Fibroblast of lung (primary cell): ENCODE results near the gene KMT2C. TPM values are rescaled to one million over a fixed set of nuclear protein-coding genes. Genes with fewer than 3 reads are reported as not detected.
"Not testable (repeated sequence)": the region's sequence is repeated elsewhere in the genome, so short reads cannot be mapped to it uniquely, and the experiment has no call there.

ENCODE experiments used
- DNase-seq, 2 donors: peaks; one replicate each; pipeline versions ENCODE4 v3.0.0 to v3.0.0-alpha.2; 2010; ENCODE audit warnings: low read depth in 2 of 2
- H2AFZ ChIP-seq: 2 replicates; pipeline ENCODE4 v1.5.1; 2012; ENCODE audit warnings: low read length, control low read depth, inconsistent platforms
- H3K27ac ChIP-seq: 2 replicates; pipeline ENCODE4 v1.5.1; 2011; ENCODE audit warnings: low read length, control low read depth; ENCODE audit not compliant: insufficient read depth
- H3K27me3 ChIP-seq: 2 replicates; pipeline ENCODE4 v1.5.1; 2011; ENCODE audit warnings: mild to moderate bottlenecking, low read length; ENCODE audit not compliant: control insufficient read depth, insufficient read depth
- H3K36me3 ChIP-seq: 2 replicates; pipeline ENCODE4 v1.5.1; 2011; ENCODE audit warnings: low read length; ENCODE audit not compliant: control insufficient read depth, insufficient read depth
- H3K4me1 ChIP-seq: 2 replicates; pipeline ENCODE4 v1.5.1; 2011; ENCODE audit warnings: low read length; ENCODE audit not compliant: control insufficient read depth, insufficient read depth; ENCODE audit errors: extremely low read depth
- H3K4me2 ChIP-seq: 2 replicates; pipeline ENCODE4 v1.5.1; 2011; ENCODE audit warnings: low read length, control low read depth; ENCODE audit not compliant: insufficient read depth; ENCODE audit errors: extremely low read depth
- H3K4me3 ChIP-seq, 4 experiments: fragments of 200-600 bp in 1 of 4; sonication (generic) in 1 of 4; replicated peaks in 1 of 4; 2 replicates each; pipeline ENCODE4 v1.5.1; 2011 to 2016; ENCODE audit warnings: low read length in 4 of 4, low read depth in 3 of 4, mild to moderate bottlenecking in 3 of 4, control low read depth in 2 of 4, inconsistent platforms in 1 of 4, mixed read lengths in 1 of 4; ENCODE audit not compliant: insufficient read depth in 1 of 4; ENCODE audit errors: control extremely low read depth in 1 of 4
- H3K79me2 ChIP-seq: 2 replicates; pipeline ENCODE4 v1.5.1; 2012; ENCODE audit warnings: mild to moderate bottlenecking, low read length, inconsistent platforms; ENCODE audit not compliant: control insufficient read depth, insufficient read depth
- H3K9ac ChIP-seq: 2 replicates; pipeline ENCODE4 v1.5.1; 2011; ENCODE audit warnings: mild to moderate bottlenecking, low read length, control low read depth; ENCODE audit not compliant: insufficient read depth
- H3K9me3 ChIP-seq: 2 replicates; pipeline ENCODE4 v1.5.1; 2012; ENCODE audit warnings: low read depth, low read length; ENCODE audit not compliant: control insufficient read depth, insufficient read depth
- H4K20me1 ChIP-seq: 2 replicates; pipeline ENCODE4 v1.5.1; 2011; ENCODE audit warnings: low read length; ENCODE audit not compliant: control insufficient read depth, insufficient read depth; ENCODE audit errors: extremely low read depth
- CTCF ChIP-seq, 2 donors: IDR thresholded peaks in 1 of 2; conservative IDR thresholded peaks in 1 of 2; 1 replicate in 1 of 2; 2 replicates in 1 of 2; pipeline ENCODE4 v1.5.1; 2011 to 2012; ENCODE audit warnings: low read length in 2 of 2, control low read depth in 1 of 2, inconsistent platforms in 1 of 2, low read depth in 1 of 2, mild to moderate bottlenecking in 1 of 2
- EZH2 ChIP-seq: IDR thresholded peaks from 2 replicates; pipeline ENCODE4 v1.5.1; 2012; ENCODE audit warnings: low read length, control low read depth, mild to moderate bottlenecking; ENCODE audit errors: missing control alignments
- polyA plus RNA-seq, 2 donors: library from polyadenylated mRNA; depleted of rRNA in 1 of 2; stranded (reverse) in 1 of 2; unstranded in 1 of 2; fragments of >200 nt; gene quantifications; 2 replicates each; pipeline ENCODE4 v1.2.1, GENCODE V29; 2011 to 2012; ENCODE audit warnings: missing spikeins in 1 of 2
- total RNA-seq: library from RNA; depleted of rRNA; stranded (reverse); fragments of >200 nt; gene quantifications from 2 replicates; pipeline ENCODE4 v1.2.1, GENCODE V29; 2014

The KMT2C gene
- total and polyA plus RNA-seq, 2 donors (not counting 1 experiment from before 2014, with no cell fraction given): 11.1 to 32.4 TPM

DNA sequence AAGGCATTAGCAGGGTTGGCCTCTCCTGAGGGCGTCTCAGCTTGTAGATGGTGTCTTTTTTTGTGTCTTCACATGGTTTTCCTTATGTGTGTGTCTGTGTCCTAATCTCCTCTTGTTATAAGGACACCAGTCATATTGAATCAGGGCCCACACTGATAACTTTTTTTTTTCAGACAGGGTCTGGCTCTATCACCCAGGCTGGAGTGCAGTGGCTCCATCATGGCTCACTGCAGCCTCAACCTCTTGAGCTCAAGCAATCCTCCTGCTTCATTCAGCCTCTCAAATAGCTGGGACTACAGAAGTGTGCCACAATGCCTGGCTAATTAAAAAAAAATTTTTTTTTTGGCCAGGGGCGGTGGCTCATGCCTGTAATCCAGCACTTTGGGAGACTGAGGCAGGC lies 41.3 kb upstream of the KMT2C start:
- no peak for TF ChIP-seq CTCF (conservative IDR thresholded peaks at IDR 0.05 in 1 of 2, IDR thresholded peaks at IDR 0.05 in 1 of 2; ENCODE audit: low read depth in 1 of 2, low read length in 2 of 2)
- H3K9me3 ChIP-seq: no peaks in the 10 kb centered on the region
- no peak overlapping the region for H3K9ac ChIP-seq
- no peaks in the 10 kb centered on the region for H4K20me1 ChIP-seq
- no peak overlapping the region for H2AFZ ChIP-seq
- H3K27ac ChIP-seq: no peak overlapping the region
- H3K79me2 ChIP-seq: no peaks in the 10 kb centered on the region
- no peaks in the 10 kb centered on the region for H3K36me3 ChIP-seq
- DNase-seq: no peak
- no peaks in the 10 kb centered on the region for H3K27me3 ChIP-seq
- H3K4me1 ChIP-seq: no peaks in the 10 kb centered on the region
- no peak overlapping the region for H3K4me3 ChIP-seq
- no peak overlapping the region for H3K4me2 ChIP-seq

DNA sequence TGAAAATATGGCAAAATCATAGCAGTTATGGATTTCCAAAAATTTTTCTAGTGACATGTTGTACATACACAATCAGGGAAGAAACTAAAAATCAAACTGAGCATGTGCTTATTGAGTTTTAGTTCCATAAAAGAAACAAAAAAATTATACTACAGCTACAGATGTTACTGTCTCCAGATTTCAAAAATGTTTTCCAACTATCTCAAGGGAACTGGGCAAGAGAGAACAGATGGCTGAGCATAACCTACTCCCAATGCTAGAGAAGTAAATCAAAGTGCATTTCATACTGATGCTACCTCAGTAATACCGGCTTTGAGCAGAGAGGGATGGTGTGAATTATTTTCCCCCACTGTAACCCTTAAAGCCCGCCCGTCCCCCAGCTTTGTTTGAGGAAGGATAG lies 40.7 kb upstream of the KMT2C start:
- no peak overlapping the region for H3K9ac ChIP-seq
- H2AFZ ChIP-seq: no peak overlapping the region
- no peaks in the 10 kb centered on the region for H3K27me3 ChIP-seq
- H3K36me3 ChIP-seq: no peaks in the 10 kb centered on the region
- TF ChIP-seq EZH2 (no peak), CTCF (conservative IDR thresholded peaks at IDR 0.05 in 1 of 2, IDR thresholded peaks at IDR 0.05 in 1 of 2; ENCODE audit: low read depth in 1 of 2, low read length in 2 of 2) (no peak)
- H3K4me1 ChIP-seq: no peaks in the 10 kb centered on the region
- H4K20me1 ChIP-seq: no peaks in the 10 kb centered on the region
- H3K79me2 ChIP-seq: no peaks in the 10 kb centered on the region
- no peak overlapping the region for H3K4me3 ChIP-seq
- no peak overlapping the region for H3K27ac ChIP-seq
- H3K4me2 ChIP-seq: no peak overlapping the region
- no peak for DNase-seq
- no peaks in the 10 kb centered on the region for H3K9me3 ChIP-seq

DNA sequence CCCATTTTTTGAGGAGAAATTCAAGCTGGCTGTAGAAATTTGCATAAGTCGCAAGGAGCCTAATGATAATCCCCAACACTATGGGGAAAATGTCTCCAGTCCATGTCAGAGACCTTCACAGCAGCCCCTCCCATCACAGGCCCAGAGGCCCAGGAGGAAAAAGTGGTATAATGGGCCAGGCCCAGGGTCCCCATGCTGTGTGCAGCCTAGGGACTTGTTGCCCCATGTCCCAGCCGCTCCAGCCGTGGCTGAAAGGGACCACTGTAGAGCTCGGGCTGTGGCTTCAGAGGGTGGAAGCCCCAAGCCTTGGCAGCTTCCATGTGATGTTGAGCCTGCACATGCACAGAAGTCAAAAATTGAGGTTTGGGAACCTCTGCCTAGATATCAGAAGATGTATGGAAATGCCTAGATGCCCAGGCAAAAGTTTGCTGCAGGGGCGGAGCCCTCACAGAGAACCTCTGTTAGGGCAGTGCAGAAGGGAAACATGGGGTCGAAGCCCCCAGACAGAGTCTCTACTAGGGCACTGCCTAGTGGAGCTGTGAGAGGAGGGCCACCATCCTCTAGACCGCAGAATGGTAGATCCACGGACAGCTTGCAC lies 35.3 kb upstream of the KMT2C start:
- H3K27ac ChIP-seq, H3K4me2 ChIP-seq, H3K27me3 ChIP-seq, H3K79me2 ChIP-seq, H3K36me3 ChIP-seq, H3K4me3 ChIP-seq, H4K20me1 ChIP-seq, H3K9me3 ChIP-seq, H3K9ac ChIP-seq, H3K4me1 ChIP-seq, DNase-seq, H2AFZ ChIP-seq: not testable (repeated sequence)

DNA sequence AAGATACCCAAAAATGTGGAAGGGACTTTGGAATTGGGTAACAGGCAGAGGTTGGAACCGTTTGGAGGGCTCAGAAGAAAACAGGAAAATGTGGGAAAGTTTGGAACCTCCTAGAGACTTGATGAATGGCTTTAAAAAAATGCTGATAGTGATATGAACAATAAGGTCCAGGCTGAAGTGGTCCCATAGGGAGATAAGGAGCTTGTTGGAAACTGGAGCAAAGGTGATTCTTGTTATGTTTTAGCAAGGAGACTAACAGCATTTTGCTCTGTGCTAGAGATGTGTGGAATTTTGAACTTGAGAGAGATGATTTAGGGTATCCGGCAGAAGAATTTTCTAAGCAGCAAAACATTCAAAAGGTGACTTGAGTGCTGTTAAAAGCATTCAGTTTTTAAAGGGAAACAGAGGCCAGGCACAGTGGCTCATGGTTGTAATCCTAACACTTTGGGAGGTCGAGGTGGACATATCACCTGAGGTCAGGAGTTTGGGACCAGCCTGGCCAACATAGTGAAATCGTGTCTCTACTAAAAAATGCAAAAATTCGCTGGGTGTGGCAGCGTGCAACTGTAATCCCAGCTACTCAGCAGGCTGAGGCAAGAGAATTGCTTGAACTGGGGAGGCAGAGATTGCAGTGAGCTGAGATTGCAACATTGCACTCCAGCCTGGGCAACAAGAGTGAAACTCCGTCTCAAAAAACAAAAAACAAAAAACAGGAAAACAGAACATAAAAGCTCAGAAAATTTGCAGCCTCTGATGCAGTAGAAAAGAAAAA lies 34.6 kb upstream of the KMT2C start:
- DNase-seq: peak in 1 of 2 donors; percentile 4
- not testable (repeated sequence) for H3K4me2 ChIP-seq, H3K36me3 ChIP-seq

GRCh38 chr7:152469576-152469975 lies 33.8 kb upstream of the KMT2C start:
- not testable (repeated sequence) for H3K9ac ChIP-seq, H3K4me1 ChIP-seq, H3K4me2 ChIP-seq, H2AFZ ChIP-seq, H3K27me3 ChIP-seq, H3K9me3 ChIP-seq, H4K20me1 ChIP-seq, H3K27ac ChIP-seq, H3K79me2 ChIP-seq, H3K36me3 ChIP-seq, H3K4me3 ChIP-seq, DNase-seq

More for the DNA sequence above, 34.6 kb upstream of the KMT2C start:
- not testable (repeated sequence) for H3K79me2 ChIP-seq, H3K4me3 ChIP-seq, H3K27me3 ChIP-seq, H2AFZ ChIP-seq, H3K9me3 ChIP-seq, H3K9ac ChIP-seq, H3K4me1 ChIP-seq, H3K27ac ChIP-seq, H4K20me1 ChIP-seq
